Right hindlimb (tissue), 1 donor: Measurements from ENCODE around the gene DNAH3.
"Not testable (repeated sequence)": the region's sequence is repeated elsewhere in the genome, so short reads cannot be mapped to it uniquely, and the experiment has no call there.

Experiments
- DNase-seq: peaks from one replicate; pipeline ENCODE4 v3.0.0-alpha.2; 2018

Gene DNAH3

GRCh38 chr16:21116148-21116693 is 34.4 kb downstream of the DNAH3 start:
- no peak for DNase-seq

- DNase-seq: not testable (repeated sequence)
These were observed 35.1 kb downstream of the DNAH3 start for GRCh38 chr16:21115551-21115950.

GRCh38 chr16:21103941-21104860 is 46.4 kb downstream of the DNAH3 start:
- DNase-seq: peak; percentile 36

GRCh38 chr16:21101631-21102420 is 48.8 kb downstream of the DNAH3 start:
- DNase-seq: no peak

- DNase-seq: no peak
These were observed 50.2 kb downstream of the DNAH3 start for GRCh38 chr16:21100447-21100846.

- no peak for DNase-seq
These were observed 53.5 kb downstream of the DNAH3 start for GRCh38 chr16:21097151-21097550.

DNA sequence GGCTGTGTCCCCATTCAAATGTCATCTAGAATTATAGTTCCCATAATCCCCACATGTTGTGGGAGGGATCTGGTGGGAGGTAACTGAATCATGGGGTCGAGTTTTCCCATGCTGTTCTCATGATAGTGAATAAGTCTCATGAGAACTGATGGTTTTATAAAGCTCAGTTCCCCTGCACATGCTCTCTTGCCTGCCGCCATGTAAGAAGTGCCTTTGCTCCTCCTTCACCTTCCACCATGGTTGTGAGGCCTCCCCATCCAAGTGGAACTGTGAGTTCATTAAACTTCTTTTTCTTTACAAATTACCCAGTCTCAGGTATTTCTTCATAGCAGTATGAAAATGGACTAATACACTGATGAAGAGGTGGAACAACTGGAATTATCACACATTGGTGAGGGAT is 55.9 kb downstream of the DNAH3 start:
- not testable (repeated sequence) for DNase-seq

DNA sequence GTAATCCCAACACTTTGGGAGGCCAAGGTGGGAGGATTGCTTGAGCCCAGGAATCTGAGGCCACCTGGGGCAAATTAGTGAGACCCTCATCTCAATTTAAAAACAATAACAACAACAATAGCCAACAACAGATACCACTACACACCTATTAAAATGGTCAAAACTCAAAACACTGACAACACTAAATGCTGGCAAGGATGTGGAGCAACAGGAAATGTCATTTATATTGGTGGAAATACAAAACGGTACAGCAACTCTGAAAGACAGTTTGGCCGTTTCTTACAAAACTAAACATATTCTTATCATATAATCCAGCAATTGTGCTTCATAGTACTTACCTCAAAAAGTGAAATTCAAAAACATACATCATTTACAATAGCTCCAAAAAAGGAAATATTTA is 57.7 kb downstream of the DNAH3 start:
- no peak for DNase-seq

DNA sequence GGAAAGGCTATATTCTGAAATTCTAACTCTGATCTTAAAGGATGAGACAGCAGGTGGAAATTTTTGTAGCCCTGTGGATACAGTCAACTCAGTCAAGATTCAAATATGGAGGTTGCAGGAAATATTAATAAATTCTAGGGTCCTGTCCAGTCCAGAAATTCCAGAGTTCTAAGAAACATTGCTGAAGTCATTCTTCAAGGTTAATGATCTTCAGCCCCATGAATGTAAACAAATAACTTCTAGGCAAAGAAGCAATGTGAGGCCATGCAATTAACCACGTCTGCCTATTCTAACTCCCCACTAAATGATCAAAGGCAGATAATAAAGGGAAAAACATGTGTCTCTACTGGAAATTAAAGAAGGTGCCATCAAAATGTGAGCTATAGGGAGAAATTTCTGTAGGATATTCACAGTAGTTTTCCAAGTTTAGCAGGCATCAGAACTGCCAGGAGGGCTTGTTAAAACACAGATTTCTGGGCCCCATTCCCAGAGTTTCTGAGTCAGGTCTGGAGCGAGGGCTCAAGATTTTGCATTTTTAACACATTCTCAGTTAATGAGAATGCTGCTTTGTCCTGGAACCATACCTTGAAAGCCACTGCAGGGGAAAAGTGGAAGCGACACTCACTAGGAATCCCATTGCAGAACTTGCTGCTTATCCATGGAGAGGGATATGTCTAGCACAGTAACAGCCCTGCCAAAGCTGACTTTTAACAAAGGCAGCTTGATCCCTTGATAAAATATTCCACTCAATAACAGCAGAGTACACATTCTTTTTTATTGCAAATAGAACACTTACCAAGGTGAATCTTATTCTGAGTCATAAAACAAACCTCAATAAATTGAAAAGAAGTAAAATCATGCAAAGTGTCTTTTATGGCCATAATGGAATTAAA is 61.8 kb downstream of the DNAH3 start:
- no peak for DNase-seq

DNA sequence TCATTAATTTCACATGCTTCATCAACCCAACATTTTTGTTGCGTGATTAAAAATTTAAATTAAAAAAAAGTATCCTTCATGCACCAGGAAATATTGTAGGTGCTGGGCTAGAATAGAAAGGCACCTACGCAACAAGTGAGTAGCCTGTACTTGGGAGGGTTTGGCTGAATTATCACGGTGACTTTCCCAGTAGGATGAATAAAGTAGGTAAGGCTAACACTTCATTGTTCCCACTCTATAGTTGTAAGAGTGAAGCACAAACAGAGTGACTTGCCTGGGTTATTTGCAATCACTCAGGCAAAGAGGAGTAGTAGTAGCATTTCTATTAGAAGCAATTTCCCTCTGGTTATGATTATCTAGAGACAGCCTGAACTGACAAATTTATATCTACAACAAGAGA is 62.5 kb downstream of the DNAH3 start:
- no peak for DNase-seq

GRCh38 chr16:21084631-21085225 is 65.9 kb downstream of the DNAH3 start:
- no peak for DNase-seq

DNA sequence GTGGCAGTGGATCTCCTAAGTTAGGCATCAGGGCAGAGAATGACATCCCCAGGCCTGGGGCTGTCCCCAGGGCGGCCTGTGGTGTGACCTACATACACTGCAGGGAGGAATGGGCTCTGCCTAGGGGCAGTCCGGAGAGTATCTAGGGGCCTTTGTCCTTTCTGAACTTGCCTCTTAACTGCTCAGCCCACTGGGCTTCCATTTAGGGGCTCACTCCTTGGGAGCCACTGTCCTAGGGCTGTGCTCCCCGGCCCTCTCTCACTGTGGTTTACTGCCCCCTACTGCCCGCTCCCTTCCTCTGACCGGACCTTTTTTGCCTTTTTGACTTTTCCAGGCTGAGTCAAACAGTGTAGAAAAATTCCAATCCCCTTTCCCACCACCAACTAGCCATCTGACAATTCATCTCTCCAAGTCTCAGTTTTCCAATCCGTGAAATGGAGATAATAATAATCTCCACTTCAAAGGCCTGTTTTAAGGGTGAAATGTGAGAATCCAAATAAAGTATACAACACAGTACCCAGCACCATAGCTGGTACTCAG is 66.8 kb downstream of the DNAH3 start:
- peak; percentile 51 for DNase-seq

DNA sequence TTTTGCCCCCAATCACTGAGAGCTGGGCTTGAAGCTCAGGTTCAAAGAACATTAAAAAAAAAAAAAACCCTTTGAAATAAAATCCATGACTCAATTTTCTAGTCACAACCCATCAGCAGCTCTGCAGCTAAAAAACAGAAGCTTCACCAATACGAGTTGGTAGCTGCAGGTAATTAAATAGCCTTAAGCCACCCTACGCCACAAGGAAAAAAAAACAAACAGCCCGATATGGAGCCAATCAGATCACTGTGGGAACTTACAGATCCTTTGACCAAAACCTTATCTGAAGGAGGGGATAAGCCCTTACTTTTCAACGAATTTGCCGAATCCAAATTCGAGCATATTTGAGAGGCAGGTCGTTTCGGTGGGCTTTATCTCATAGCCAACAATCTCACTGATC is 69.3 kb downstream of the DNAH3 start:
- DNase-seq: no peak

DNA sequence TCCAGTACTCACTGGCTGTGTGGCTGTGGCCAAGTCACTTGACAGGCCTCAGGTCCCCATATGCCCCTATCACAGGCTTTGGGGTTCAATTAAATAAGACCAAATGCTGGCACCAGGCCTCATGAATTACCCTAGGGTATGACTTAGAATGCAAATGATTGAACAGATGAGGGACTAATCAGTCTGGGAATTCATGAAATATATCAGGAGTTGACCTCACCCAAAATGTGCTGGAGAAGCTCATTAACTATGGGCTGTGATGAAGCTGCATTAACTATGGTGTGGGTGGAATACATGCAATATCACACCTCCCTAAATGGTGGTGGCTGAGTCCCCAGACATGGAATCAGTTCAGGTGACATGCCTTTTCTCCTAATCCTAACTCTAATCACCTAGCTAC is 72.1 kb downstream of the DNAH3 start:
- DNase-seq: no peak

- no peak for DNase-seq
These were observed 74.3 kb downstream of the DNAH3 start for GRCh38 chr16:21076186-21076883.

DNA sequence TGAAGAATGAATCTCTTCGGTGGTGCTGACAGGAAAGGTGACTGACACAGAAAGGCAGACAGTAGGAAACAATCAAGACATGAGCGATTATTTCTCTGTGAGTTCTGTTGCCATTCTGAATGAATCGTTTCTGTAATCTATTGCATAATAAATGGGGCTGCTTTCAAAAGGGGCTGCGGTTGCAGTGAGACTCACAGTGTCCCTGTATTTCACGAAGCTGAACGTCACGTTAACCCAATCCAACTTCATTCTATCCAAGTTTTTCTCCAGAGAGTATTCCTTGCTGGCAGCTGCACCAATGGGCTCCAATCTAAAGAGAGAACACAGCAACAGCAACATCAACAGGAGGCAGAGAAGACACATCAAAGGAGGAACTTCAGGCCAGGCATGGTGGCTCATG is 75.4 kb downstream of the DNAH3 start:
- no peak for DNase-seq

GRCh38 chr16:21072976-21073375 is 77.7 kb downstream of the DNAH3 start:
- no peak for DNase-seq

DNA sequence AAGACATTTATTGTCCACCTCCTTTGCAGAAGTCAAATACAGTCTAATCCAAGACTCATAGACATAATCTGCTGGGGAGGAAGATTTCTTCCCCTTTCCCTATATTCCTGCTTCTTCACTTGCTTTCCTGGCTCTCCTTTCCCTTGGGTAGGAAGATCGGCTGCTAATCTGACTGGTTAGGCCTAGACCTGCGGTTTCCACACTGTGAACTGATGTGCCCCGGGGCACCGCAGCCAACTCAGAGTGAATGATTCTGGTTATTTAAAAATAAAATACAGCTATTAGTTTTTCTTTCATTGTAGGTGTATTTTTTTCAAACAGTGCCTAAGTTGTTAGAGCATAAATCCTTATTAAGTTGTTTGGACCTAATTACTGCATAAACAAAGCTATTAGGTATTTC is 78.9 kb downstream of the DNAH3 start:
- DNase-seq: no peak

DNA sequence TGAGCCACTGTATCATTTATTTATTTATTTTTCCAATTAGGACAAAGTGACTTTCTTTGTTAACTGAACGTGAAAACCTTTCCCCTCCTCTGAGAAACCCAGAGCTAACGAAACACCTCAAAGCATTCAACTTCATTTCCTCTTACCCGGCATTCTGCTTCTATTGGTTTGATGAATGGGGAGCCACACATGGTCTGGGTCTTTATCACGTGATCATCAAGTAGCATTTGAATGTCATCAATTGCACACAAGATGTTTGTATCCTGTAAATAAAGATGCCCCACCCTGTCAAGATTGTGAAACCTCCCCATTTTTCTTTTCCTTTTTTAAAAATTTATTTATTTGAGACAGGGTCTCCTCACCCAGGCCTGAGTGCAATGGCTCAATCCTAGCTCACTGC is 80.1 kb downstream of the DNAH3 start:
- no peak for DNase-seq

GRCh38 chr16:21069986-21070385 is 80.7 kb downstream of the DNAH3 start:
- no peak for DNase-seq

DNA sequence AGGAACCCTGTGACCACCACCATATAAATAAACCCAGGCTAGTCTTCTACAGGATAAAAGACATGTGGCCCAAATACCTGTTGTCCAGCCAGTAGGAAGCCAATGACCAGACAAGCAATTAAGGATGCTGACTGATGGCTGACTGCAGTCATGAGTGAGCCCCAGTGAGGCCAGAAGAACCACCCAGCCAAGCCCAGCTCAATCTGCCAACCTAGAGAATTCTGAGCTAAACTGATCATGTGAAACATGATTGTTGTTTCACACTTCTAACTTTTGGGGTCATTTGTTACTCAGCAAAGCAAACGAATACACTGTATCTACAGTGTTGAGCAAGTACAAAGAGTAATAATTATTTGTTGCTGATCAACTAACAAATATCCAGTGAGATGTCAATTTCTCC is 86.4 kb downstream of the DNAH3 start:
- no peak for DNase-seq
